ENCODE results near the gene MAP3K7CL. TPM values are rescaled to one million over a fixed set of nuclear protein-coding genes. Genes with fewer than 3 reads are reported as not detected.

Gene MAP3K7CL
- total RNA-seq = 1 to 10 TPM; 4.8 to 5.7 TPM

- intact Hi-C loops (cut with micrococcal nuclease) = no loop called here
- Mint-ChIP-seq H3K9me3 (peaks cover 4% of the 10 kb centered on the region), H3K27me3 (no peaks in the 10 kb centered on the region), H3K4me3 (no peak within 1 kb of the TSS), H3K4me1 (ENCODE audit: low read depth) (no peaks in the 10 kb centered on the region), H3K36me3 (peaks cover 4% of the 10 kb centered on the region), H3K27ac (no peak within 1 kb of the TSS)
- ChIA-PET CTCF (interaction anchor here (1.4 kb wide), 1 partner anchor 241 kb away, joined by 3 read pairs; no protein-coding TSS in a partner anchor), POLR2A (no interaction called here)
- DNase-seq = no peak
Measured at GRCh38 chr21:29130270-29130969, at the start of gene MAP3K7CL. TSS of gene MAP3K7CL (plus strand) at chr21:29130644. CDS start at chr21:29133345, 2,701 bp downstream.

DNA sequence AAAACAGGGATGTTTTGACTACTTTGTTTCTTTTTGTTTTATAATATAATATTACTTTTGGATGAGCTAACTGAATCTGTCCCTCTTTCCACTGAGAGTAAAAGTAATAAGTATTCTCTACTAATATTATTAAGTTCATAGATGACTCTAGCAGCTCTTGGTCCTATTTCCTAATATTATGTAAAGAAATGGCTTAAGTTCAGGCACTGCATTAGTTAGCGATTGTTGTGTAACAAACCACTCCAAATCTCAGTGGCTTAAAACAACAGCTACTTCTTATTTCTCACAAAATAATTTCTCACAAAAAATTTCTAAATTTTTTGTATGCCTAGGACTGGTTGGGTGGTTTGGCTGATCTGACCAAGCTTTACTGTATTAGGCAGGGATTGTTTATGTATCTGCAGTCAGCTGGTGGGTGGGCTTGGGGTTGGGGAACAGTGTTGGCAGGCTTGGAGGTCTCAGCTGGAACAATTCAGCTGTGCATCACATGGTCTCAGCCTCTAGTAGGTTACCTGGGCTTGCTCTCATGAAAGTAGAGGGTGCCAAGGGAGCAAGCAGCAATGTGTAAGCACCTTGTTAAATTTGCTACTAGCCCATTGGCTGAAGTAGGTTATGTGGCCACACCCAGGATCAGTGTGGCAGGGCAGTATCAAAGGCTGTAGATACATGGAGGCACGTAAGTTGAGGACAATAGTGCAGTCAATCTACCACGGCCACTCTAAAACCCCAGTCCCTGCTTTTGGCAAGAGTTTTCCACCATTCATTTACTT, 48.2 kb upstream of the MAP3K7CL start:
- intact Hi-C loops (cut with micrococcal nuclease) = no loop called here
- POLR2A ChIA-PET = interaction anchor here (1.8 kb wide), 1 partner anchor 9 kb away, joined by 6 read pairs; the partner anchor contains the start of gene CCT8

DNA sequence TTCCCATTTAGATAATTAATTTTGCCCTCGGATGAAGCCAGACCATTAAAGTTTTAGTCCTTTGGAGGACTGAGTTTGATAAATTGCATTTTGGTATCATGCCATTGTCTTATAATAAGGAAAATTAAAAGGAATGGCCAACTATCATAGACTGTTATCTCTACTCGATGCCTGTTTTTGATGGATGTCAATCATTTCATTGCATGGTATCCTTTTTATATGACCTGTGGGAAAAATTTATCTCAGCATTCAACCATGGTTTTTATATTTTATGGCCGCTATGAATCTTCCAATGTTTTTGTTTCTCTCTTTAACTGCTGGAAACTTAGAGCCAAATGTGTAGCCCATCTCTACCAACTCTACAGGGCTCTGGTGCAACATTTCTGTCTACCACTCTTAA, 47.1 kb upstream of the MAP3K7CL start:
- DNase-seq = no peak
- Mint-ChIP-seq H3K27me3 (no peaks in the 10 kb centered on the region), H3K4me3 (no peak overlapping the region), H3K27ac (no peak overlapping the region), H3K4me1 (ENCODE audit: low read depth) (peaks cover 42% of the 10 kb centered on the region), H3K9me3 (no peaks in the 10 kb centered on the region), H3K36me3 (peaks cover 6% of the 10 kb centered on the region)
- intact Hi-C loops (cut with micrococcal nuclease) = no loop called here
- ChIA-PET CTCF (interaction anchor here (2.0 kb wide), 1 partner anchor 288 kb away, joined by 9 read pairs; no protein-coding TSS in a partner anchor), POLR2A (interaction anchor here (1.8 kb wide), 1 partner anchor 10 kb away, joined by 6 read pairs; the partner anchor contains the start of gene CCT8)

More for the DNA sequence above, 48.2 kb upstream of the MAP3K7CL start:
- no peak for DNase-seq
- Mint-ChIP-seq H3K36me3 (peaks cover 6% of the 10 kb centered on the region), H3K27me3 (no peaks in the 10 kb centered on the region), H3K27ac (no peak overlapping the region), H3K9me3 (no peaks in the 10 kb centered on the region), H3K4me3 (no peak overlapping the region), H3K4me1 (ENCODE audit: low read depth) (peaks cover 43% of the 10 kb centered on the region)
- CTCF ChIA-PET = interaction anchor here (2.0 kb wide), 1 partner anchor 289 kb away, joined by 9 read pairs; no protein-coding TSS in a partner anchor

- Mint-ChIP-seq H3K36me3 (peaks cover 6% of the 10 kb centered on the region), H3K9me3 (no peaks in the 10 kb centered on the region), H3K4me3 (no peak overlapping the region), H3K27ac (no peak overlapping the region), H3K4me1 (ENCODE audit: low read depth) (peaks cover 32% of the 10 kb centered on the region), H3K27me3 (no peaks in the 10 kb centered on the region)
- DNase-seq = no peak
- intact Hi-C loops (cut with micrococcal nuclease) = no loop called here
- ChIA-PET CTCF (no interaction called here), POLR2A (no interaction called here)
Measured at GRCh38 chr21:29084372-29084771, 46.1 kb upstream of the MAP3K7CL start.

DNA sequence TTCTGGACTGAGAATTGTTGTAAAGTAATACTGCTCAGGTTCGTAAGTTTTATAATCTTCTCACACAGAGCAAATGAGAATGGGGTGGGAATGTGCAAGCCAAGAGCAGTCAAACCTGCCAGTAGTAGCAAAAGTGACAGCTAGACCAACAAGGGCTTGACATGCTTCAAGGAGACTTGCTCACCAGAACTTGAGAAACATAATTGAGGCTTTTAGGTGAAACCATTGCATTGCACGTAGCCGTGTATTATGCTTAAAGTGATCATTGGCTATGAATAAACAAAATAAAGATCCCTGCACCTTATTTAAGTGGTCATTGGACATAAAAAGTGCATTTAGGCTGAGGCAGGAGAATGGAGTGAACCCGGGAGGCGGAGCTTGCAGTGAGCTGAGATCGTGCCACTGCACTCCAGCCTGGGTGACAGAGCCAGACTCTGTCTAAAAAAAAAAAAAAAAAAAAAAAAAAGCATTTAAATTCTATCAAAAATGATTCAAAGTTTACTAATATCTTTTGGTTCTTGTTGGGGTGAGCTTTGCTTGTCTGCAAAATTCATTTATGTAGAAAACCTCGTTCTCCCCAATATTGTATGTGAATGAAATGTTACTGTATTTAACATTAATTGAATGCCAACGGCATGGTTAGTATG, 45.2 kb upstream of the MAP3K7CL start:
- Mint-ChIP-seq H3K27me3 (no peaks in the 10 kb centered on the region), H3K4me3 (no peak overlapping the region), H3K4me1 (ENCODE audit: low read depth) (peaks cover 26% of the 10 kb centered on the region), H3K27ac (no peak overlapping the region), H3K9me3 (no peaks in the 10 kb centered on the region), H3K36me3 (peaks cover 3% of the 10 kb centered on the region)
- DNase-seq = no peak
- intact Hi-C loops (cut with micrococcal nuclease) = no loop called here
- ChIA-PET CTCF (no interaction called here), POLR2A (interaction anchor here (1.1 kb wide), 1 partner anchor 8 kb away, joined by 3 read pairs; no protein-coding TSS in a partner anchor)

GRCh38 chr21:29091033-29091432, 39.4 kb upstream of the MAP3K7CL start:
- Mint-ChIP-seq H3K27me3 (no peaks in the 10 kb centered on the region), H3K9me3 (no peaks in the 10 kb centered on the region), H3K27ac (peak overlapping the region; percentile 38), H3K4me3 (no peak overlapping the region), H3K4me1 (ENCODE audit: low read depth) (peaks cover 15% of the 10 kb centered on the region), H3K36me3 (peaks cover 13% of the 10 kb centered on the region)
- ChIA-PET POLR2A (interaction anchor here (1.5 kb wide), 1 partner anchor 208 kb away, joined by 3 read pairs; the partner anchor contains the start of gene BACH1), CTCF (interaction anchor here (1.3 to 7.5 kb wide), 6 partner anchors 17 to 286 kb away, joined by 3 to 72 read pairs (median 9); partner anchors contain the start of gene CCT8)
- intact Hi-C loops (cut with micrococcal nuclease) = loop anchor here (2.0 kb wide), 4 partner anchors 14 to 758 kb away; no protein-coding TSS in a partner anchor
- DNase-seq = no peak

- POLR2A ChIA-PET = no interaction called here
- intact Hi-C loops (cut with micrococcal nuclease) = no loop called here
- Mint-ChIP-seq H3K27me3 (no peaks in the 10 kb centered on the region), H3K9me3 (no peaks in the 10 kb centered on the region), H3K36me3 (peaks cover 13% of the 10 kb centered on the region), H3K4me3 (no peak overlapping the region), H3K4me1 (ENCODE audit: low read depth) (peaks cover 15% of the 10 kb centered on the region), H3K27ac (no peak overlapping the region)
- DNase-seq = no peak
- CTCF ChIA-PET = interaction anchor here (0.7 to 7.5 kb wide), 5 partner anchors 15 to 284 kb away, joined by 3 to 72 read pairs (median 5); no protein-coding TSS in a partner anchor
Measured at GRCh38 chr21:29092102-29092959, 38.1 kb upstream of the MAP3K7CL start.

DNA sequence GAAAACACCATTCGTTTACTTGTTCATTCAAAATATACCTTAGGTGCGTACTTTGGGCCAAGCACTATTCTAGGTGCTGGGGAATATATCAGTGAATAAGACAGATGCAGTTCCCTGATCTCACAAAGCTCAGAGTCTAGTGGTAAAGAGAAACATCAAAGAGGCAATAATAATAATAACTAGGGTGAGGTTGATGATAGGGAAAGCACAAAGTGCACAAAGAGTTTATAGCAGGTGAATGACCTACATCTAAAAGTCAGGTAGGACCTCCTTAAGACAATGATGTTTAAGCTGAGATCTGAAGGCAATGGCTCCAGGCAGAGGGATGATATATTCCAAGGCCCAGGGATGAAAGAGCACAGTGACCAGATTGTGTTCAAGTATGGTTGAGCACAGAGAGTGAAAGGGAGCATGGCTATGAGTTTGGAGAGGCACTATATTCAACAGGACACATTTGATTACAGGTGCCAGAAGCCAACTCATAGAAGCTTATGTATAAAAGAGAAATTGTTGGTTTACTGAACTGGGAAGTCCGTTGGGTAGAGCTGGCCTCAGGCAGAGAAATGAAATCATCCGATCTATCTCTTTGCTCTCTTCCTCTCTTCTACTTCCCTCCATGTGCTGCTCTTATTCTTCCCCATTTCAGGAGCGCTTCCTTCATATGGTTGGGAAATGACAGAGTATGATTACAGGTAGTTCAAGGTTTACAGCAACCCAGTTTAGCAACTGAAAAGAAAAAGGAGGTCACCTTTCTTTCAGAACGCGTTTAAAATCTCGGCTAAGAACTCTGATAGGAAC, 34.0 kb upstream of the MAP3K7CL start:
- Mint-ChIP-seq H3K36me3 (peaks cover 14% of the 10 kb centered on the region), H3K4me1 (ENCODE audit: low read depth) (peaks cover 8% of the 10 kb centered on the region), H3K4me3 (no peak overlapping the region), H3K27me3 (no peaks in the 10 kb centered on the region), H3K27ac (no peak overlapping the region), H3K9me3 (no peaks in the 10 kb centered on the region)
- ChIA-PET CTCF (interaction anchor here (1.2 to 1.6 kb wide), 3 partner anchors 16 to 276 kb away, joined by 3 to 6 read pairs (median 3); partner anchors contain the start of gene BACH1), POLR2A (no interaction called here)
- no peak for DNase-seq
- intact Hi-C loops (cut with micrococcal nuclease) = no loop called here

DNA sequence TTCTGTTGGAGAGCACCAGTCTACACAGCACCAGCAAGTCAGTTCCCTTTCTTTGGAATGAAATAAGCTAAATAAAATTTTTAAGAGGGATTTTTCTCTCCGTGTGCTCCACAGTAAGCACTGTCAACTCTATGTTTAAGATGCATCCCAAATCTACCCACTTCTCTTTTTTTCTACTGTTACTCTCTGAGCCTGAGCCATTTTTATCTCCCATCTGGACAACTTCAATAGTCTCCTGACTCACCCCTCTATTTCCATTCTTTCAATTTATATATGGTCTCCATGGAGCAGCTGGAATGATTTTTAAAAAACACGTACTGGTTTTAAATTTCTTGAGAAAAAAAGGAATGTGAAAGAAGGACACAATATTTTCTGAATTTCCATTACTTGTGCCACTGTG, 32.3 kb upstream of the MAP3K7CL start:
- Mint-ChIP-seq H3K4me1 (ENCODE audit: low read depth) (peaks cover 3% of the 10 kb centered on the region), H3K9me3 (no peaks in the 10 kb centered on the region), H3K27ac (no peak overlapping the region), H3K27me3 (no peaks in the 10 kb centered on the region), H3K4me3 (no peak overlapping the region), H3K36me3 (peaks cover 9% of the 10 kb centered on the region)
- ChIA-PET CTCF (interaction anchor here (0.8 to 1.6 kb wide), 4 partner anchors 9 to 273 kb away, joined by 3 to 5 read pairs (median 4); no protein-coding TSS in a partner anchor), POLR2A (no interaction called here)
- DNase-seq = no peak
- intact Hi-C loops (cut with micrococcal nuclease) = no loop called here

GRCh38 chr21:29102791-29103257, 27.6 kb upstream of the MAP3K7CL start:
- CTCF ChIA-PET = no interaction called here
- intact Hi-C loops (cut with micrococcal nuclease) = no loop called here
- Mint-ChIP-seq H3K27ac (no peak overlapping the region), H3K4me3 (no peak overlapping the region), H3K36me3 (peaks cover 4% of the 10 kb centered on the region), H3K4me1 (ENCODE audit: low read depth) (no peaks in the 10 kb centered on the region), H3K27me3 (no peaks in the 10 kb centered on the region), H3K9me3 (no peaks in the 10 kb centered on the region)
- no peak for DNase-seq
- POLR2A ChIA-PET = no interaction called here

Measured in activated CD4-positive, alpha-beta memory T cell treated with anti-CD3 and anti-CD28 coated beads for 36 hours (primary cell).